ENCODE data around the gene DNAJC27. TPM values are rescaled to one million over a fixed set of nuclear protein-coding genes. Genes with fewer than 3 reads are reported as not detected.

Gene DNAJC27
- total and polyA plus RNA-seq, 9 of the 15 experiments (the other 6 are each of a cell fraction or from before 2014, with no cell fraction given), result 0.53 to 5.9 (median 3.0) TPM

- 0 out of 6 replicates have a peak, but pooled peaks of 1 of the 3 experiments have one; percentile 14 for TF ChIP-seq ZBTB11 (CRISPR knock-in tag; IDR thresholded peaks at IDR 0.05)
- TF ChIP-seq NONO (IDR thresholded peaks at IDR 0.05; ENCODE audit: low read depth in 2 of 2, low read length in 1 of 2), result no peak
- TF ChIP-seq BRD4 (IDR thresholded peaks at IDR 0.05), result peak; percentile 86; the same call in 1 of the 2 replicates
- TF ChIP-seq MCM3 (IDR thresholded peaks at IDR 0.05), result no peak
- TF ChIP-seq POLR2B (IDR thresholded peaks at IDR 0.05; ENCODE audit: low read depth, partially characterized antibody), result peak; percentile 1
- TF ChIP-seq HLTF (IDR thresholded peaks at IDR 0.05), result 0 out of 2 replicates have a peak, but pooled peaks have one; percentile 44
- TF ChIP-seq MEF2D (tag; conservative IDR thresholded peaks at IDR 0.05; ENCODE audit: low read depth), result 0 out of 2 replicates have a peak, but pooled peaks have one; percentile 7
- no peak for TF ChIP-seq ZNF77 (CRISPR knock-in tag; IDR thresholded peaks at IDR 0.05)
- peak; percentile 57 for TF ChIP-seq MEIS2 (IDR thresholded peaks at IDR 0.05; ENCODE audit: partially characterized antibody)
- TF ChIP-seq SMARCE1 (IDR thresholded peaks at IDR 0.05), result peak; percentile 58; the same call in 1 of the 2 replicates
Observed at GRCh38 chr2:24972315-24972961, 683 bp upstream of the DNAJC27 start (continued).

Measured in K562 (cell line).